ENCODE results near the gene ADGRB3.
"Not testable (repeated sequence)": the region's sequence is repeated elsewhere in the genome, so short reads cannot be mapped to it uniquely, and the experiment has no call there.

The ADGRB3 gene

DNA sequence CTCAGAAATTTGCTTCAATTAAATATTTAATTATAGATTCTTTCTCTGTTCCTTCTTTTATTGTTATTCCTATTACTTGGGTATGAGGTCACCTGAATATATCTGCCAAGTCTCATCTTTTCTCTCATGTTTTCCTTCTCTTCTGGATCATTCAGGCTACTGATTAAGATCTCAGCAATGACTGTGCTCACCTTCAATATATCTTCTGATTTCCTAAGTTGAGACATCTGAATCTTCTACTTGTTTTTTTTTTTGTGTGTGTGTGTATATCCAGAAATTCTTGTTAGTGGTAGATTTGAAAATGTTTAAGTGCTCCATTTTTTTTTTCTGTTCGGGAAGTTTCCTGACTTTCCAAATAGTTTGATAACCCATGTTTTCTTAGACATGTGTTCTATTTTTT, 108.0 kb downstream of the ADGRB3 start:
- DNase-seq, result no peak

DNA sequence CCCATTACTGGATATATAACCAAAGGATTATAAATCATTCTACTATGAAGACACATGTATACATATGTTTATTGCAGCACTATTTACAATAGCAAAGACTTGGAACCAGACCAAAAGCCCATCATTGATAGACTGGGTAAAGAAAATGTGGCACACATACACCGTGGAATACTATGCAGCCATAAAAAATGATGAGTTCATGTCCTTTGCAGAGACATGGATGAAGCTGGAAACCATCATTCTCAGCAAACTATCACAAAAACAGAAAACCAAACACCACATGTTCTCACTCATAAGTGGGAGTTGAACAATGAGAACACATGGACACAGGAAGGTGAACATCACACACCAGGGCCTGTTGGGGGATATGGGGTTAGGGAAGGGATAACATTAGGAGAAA, 109.3 kb downstream of the ADGRB3 start:
- DNase-seq, result not testable (repeated sequence)

DNA sequence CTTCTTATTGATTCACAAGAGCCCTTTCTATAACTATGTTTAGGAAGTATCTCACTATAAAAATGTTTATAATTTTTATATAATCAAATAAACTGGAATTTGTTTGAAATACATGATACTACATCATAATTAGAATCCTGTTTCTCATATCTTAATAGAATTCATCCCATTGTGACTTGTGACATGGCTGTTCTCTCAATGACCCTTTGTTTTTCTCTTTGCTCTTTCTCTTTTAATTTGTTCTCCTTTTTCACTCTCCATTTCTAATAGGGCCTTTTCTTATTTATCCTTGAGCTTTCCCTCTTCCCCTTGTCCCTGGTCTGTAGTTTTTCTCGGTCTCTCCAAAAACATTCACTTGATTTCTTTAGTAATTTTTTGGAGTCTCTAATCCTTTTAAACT, 111.3 kb downstream of the ADGRB3 start:
- no peak for DNase-seq

DNA sequence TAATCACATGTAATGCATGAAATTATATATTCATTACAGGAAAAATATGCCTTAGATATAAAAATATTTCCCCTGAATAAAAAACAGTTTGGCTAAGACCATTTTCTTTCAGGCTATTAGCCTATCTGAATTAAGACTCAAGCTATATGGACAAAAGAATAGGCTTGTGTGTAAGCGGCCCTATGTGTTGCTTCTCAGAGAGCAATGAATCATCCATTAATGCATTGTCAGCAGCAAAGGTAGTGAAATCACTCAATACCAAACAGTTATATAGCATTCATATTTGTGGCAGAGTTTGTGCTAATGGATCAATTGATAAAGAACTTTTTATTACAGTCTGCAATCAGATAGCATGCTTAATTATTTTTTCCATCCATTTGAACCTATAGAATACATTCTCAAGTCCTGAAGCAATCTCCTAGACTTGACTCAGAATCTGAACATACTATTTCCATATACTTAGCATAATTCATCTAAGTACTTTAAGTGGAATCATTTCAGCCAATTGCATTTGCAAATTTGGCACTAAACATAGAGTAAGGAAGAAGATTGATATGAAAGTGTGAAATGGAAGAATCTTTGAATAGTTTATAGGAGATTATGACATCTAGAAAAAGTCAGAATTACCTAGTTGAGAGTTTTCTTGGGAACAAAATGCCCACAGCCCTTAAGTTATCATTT, 112.2 kb downstream of the ADGRB3 start:
- DNase-seq, result no peak

DNA sequence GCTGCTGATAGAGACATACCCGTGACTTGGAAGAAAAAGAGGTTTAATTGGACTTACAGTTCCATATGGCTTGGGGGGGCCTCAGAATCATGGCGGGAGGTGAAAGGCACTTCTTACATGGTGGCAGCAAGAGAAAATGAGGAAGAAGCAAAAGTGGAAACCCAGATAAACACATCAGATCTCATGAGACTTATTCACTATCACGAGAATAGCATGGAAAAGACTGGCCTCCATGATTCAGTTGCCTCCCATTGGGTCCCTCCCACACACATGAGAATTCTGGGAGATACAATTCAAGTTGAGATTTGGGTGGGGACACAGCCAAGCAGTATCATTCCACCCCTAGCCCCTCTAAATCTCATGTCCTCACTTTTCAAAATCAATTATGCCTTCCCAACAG, 112.8 kb downstream of the ADGRB3 start:
- DNase-seq, result not testable (repeated sequence)

DNA sequence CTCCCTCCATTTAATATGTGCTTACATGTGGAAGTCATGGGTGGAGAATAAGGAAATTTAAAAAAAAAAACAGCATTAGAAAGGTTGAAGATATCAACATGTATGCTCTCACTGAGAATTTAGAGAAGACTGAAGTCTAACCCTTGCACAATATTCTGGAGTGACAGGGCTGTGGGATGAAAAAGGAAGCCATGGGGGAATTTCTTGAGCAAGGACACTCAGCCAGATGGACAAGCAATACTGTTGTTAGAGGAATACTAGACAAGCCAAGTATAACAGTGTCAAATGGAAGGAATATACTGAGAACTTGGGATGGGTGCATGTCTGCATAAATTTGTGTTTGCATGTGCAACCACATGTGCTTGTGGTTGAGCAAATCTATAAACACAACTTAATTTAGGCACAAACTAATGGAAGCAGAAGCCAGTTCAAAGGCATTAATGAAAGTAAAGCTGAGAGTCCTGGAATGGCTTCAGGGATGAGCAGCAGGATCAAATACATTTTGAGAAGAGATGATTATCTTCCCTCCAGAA, 119.7 kb downstream of the ADGRB3 start:
- DNase-seq, result no peak

DNA sequence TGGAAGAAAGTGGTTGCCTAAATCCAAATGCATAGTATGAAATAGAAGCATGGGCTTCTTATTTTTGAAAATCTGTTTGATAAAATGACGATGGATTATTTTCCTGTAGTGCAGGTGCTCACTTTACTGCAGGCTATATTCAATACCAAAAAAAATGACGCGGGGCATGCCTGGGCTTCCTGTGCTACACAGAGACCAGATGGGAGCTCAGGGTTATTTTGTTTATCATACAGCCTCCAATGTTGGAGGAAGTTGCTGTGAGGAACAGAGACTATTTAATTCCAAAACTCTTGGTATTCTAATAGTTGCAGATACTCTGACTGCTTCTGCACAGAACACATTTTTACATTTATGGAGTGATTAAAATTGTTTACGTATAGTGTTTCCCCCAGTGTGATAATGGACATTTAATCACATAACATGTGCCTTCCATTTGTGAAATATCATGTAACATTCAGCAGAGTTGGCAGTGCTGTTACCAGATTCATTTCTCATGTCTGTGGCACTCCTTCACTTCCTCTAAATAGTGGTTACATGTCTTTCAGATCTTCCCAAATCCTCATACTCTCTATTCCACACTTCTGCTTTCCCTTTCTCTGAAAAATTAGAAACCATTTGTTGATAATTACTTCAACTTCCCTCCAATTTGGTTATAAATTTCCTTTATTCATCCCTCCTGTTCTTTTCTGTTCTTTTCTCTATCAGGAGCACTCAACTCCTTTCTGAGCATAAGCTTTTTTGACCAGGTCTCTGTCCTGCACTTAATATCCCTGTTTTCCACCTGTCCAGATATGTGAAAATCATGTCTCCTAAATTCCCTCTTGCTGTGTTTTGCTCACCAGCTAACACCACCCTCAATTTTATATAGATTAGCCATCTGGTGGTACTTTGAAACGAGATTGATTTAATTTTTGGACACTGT, 121.6 kb downstream of the ADGRB3 start:
- no peak for DNase-seq

DNA sequence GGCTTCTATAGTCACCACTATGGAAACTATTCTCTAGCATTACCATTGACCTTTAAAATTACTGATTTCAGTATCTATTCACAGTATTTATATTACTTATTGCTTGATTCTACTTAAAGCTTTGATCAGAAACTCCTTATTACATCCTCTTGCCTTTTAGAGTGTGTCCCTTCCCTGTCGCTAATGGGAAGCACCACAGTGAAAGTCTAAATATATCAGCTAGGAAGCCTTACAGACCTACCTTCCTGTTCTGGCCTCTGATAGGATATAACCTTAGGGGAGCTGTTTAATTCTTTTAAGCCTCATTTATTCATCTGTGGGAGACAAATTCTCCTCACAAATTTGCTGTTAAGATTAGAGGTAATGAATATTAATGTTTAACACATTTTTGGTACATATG, 122.7 kb downstream of the ADGRB3 start:
- no peak for DNase-seq

DNA sequence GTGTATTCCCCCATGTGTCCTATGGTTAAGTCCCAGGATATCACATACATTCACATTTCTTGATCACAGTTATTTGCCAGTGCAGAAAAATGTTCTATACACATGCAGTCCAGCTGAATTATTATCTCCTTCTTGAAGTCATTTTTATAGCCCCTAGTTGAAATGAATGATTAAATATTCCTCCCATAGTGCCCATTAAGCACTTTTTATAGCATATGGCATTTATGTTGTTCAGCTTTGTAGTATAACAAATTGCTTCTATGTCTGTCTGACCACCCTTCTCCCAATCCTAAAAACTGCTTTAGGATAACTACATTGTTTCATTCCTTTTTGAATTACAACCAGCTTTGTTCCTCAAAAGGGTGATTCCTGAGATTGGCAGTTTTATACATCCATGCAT, 123.5 kb downstream of the ADGRB3 start:
- DNase-seq, result no peak

DNA sequence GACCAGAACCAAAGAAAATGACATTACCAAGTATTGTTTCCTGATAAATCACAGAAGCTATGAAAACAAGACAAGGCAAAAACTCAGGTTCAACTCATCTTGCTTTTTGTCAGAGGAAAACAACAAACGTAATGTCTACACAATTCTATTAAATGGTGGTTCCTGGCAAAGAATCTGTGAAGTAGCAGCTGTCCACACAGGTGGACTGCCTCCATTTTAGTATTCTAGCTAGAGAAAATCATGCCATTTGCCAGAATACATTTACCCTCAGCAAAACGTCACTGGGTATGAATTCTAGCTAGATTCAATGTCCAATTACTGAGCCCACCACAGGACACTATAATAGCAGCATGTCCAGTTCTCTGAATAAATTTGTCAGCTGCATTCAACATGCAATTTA, 125.4 kb downstream of the ADGRB3 start:
- DNase-seq, result no peak

DNA sequence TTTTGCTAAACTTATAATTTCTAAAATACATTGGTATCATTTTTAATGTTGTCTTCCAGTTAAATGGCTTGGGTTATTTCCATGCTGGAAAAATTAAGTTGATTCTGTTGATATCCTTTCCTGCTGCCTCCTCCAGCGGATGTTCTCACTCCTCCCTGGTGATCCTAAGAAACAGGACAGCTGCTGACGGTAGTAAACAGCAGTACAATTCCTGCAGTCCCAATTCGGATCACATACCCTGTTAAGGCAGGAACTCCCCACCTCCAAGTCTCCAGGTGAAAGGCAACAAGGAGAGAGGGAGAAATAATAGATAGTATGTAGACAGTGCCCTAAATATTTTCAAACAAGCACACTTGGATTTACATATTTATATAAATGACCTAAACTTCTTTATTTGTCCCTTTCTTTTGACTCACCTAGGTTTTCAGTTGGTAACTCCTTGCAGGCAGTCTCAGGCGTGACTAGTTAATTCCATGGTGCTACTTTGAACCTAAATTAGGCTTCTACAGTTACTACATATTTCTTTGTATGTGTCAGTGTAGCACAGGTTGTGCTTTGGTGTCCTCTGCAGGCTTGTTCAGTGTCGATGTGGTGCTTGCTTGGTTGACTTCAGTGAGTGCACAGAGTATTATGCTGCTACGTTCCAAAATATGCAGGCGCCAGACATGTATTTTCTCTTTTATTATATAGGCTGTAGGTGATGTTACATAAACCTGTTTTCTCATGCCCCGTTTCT, 126.0 kb downstream of the ADGRB3 start:
- DNase-seq, result no peak

DNA sequence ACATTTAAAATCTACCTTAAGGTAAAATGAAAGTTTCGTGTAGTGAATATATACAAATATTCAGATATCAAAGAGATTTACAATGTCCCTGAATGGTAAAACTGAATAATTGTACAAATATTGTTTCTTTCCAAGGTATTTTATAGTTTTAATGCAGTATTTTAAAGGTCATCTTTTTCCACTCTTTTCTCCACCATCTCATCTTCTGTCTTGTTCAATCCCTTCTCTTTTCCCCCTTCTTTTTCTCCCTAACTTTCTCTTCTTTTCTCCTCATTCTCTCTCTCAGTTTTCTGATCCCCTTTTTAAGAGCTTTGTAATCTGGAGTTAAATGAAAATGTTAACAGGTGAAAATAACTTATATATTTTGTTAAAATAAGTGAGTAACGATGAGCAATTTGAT, 126.9 kb downstream of the ADGRB3 start:
- no peak for DNase-seq

DNA sequence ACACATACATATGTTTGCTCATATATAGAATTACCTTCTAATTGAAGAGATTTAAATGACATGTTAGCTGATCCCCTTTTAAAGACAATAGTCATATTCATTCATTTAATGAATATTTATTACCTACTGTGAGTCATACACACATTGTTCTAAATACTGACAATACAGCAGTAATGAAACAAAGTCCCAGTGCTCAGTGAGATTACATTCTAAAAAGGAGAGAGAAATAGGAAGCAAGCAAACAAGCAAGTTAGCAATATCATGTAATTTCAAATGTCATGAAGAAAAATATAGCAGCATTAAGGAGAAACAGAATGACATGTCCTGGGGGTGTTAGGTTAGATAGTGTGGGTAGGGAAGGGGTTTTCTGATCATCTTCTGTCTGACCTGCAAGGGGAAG, 136.3 kb downstream of the ADGRB3 start:
- DNase-seq, result no peak

DNA sequence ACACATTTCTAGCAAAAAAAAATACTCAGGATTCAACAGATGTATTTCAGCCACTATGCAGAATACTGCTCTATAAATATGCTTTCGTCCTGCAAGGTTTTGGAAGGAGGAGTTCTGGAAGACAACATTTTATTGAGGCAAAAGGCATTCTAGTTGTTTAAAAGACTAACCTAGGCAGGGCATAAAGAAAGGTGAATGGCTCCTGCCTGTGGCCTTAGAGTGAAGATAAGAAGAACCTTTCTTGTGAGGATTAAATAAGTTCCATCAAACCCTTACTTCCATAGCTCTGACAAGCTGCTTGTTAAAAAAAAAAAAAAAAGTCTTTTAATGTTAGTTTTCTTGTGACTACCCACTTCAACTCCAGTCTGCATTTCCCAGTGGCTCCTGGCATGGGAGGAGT, 139.8 kb downstream of the ADGRB3 start:
- DNase-seq, result no peak

DNA sequence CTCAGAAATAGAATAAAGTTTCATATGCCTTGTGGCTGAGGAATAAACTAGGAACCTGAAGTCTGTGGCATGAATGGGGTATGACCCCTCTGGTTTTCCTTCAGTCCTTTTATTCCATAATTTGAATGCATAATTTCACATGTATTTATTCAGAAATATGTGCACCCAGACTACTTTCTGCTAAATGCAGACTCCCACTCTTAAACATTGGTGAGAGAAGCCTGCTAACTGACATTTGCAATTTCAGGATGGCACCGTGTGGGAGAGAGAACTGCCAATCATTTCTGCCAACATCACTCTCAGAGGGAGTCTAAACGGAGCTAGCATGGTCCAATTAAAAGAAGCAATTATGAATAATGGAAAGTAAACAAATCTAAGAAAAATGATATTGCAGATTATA, 141.3 kb downstream of the ADGRB3 start:
- DNase-seq, result no peak

DNA sequence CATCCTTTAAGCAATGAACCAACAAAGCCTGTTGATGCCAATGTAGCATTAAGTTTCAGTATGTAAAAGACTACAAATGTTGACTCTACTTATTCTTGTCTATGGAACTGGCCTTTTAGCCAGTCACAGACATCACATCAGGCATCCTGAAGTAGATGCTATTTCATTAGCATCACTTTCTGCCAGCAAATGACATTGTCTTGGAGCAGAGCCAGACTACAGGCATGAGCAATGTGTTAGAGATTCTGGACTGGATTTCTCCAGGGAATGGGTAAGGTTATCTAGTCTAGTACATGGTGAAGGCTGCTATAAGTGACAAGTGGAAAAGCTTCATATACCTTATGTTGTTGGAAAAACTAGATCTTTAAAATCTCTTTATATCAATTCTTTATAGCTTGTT, 142.9 kb downstream of the ADGRB3 start:
- DNase-seq, result no peak

DNA sequence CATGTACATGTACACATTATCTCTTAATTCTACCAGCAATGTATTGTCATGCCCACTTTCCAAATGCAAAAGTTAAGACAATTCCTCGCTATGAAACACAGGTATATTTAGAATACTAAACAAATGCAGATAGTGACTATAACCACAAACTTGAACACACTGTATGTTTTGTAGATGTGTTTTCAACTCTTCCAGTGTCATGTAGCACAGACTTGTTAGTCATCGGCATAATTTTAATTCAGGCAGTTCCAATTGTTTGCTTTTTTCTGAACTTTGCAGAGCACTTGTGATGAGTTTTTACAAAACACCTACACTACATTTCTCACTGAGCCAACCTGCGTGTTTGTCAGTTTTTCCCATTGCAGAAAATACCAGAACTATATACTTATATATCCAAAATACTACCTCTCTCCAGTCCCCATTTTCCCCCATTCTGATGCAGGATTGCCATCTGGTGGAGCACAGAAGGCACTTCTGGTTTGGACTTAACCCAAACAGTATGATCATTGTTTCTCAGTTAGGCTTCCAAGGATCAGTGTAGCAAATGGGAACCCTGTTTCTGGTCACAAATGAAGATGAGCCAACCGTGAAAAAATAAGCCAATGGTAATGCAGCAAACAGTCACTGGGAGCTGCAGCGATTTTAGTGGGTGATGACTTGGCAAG, 143.4 kb downstream of the ADGRB3 start:
- no peak for DNase-seq

DNA sequence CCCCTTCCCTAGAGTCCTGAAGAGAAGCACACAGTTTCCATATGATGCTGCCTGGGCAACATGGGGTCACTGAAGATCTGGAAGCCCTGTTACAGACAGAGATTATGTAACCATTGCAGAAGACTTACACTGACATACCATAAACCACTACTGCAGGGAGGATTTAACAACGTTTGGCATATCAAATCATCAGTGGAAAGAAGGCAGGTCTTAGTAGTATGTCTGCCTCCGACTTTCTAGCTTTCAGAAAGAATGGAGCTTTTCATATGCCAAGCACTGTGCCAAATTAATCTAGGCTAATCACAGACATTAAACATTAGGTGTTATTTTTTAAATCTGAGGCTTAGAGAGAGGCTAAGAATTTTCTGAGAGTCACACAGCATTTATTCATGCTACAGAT, 144.3 kb downstream of the ADGRB3 start:
- DNase-seq, result no peak

DNA sequence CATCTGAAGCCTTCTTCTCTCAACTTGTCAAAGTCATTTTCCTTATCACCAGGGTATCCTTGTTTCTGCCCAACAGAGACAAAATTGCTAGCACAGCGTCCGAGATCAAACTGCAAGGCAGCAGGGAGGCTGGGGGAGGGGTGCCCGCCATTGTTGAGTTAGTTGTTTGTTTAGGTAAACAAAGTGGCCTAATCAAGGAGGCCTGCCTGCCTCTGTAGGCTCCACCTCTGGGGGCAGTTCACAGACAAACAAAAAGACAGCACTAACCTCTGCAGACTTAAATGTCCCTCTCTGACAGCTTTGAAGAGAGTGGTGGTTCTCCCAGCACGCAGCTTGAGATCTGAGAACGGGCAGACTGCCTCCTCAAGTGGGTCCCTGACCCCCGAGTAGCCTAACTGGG, 155.0 kb downstream of the ADGRB3 start:
- not testable (repeated sequence) for DNase-seq

DNA sequence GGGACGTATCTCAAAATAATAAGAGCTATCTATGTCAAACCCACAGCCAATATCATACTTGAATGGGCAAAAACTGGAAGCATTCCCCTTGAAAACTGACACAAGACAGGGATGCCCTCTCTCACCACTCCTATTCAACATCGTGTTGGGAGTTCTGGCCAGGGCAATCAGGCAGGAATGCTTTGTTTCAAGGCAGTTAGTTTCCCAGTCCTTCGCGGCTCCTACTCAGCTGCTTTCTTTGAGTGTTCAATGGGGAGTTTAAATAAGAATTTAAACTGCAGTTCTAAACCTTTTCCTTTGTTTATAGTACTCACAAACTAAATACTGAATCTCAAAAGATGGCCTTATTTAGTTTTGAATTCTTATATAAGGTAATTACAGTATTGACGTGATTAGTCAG, 179.9 kb downstream of the ADGRB3 start:
- not testable (repeated sequence) for DNase-seq

DNA sequence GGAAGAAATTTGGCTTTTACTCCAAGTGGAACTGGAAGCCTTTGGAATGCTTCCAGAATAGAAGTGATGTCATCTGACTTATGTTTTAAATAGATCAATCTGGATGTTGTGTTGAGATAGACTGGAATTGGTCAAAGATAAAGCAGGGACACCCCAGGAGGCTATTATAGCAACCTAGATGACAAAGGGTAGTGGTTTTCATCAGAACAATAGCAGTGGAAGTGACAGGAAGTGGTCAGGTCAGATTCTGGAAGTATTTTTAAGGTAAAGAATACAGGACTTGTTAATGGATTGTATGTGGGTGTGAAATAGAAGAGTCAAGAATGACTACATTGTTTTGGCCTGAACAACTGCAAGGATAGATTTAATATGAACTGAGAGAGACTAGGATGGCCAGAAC, 191.4 kb downstream of the ADGRB3 start:
- no peak for DNase-seq

DNA sequence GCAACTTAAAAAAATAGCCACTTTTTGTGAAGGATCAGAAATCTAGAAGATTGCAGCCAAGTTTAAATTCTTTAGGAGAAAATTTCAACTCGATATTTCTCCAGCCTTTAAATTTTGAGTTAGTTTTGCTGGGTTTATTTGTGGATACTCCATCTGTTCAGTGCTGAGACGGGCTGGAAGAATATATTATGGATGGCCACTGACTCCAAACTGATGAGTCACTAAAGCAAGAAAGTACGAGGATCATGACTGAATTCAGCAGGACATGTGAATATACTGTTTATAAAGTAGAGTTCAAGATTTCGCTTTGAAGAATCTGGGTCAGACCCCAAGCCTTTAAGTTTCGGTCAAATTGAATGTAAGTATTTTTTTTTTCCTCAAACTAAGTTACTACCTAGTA, 199.5 kb downstream of the ADGRB3 start:
- no peak for DNase-seq

DNA sequence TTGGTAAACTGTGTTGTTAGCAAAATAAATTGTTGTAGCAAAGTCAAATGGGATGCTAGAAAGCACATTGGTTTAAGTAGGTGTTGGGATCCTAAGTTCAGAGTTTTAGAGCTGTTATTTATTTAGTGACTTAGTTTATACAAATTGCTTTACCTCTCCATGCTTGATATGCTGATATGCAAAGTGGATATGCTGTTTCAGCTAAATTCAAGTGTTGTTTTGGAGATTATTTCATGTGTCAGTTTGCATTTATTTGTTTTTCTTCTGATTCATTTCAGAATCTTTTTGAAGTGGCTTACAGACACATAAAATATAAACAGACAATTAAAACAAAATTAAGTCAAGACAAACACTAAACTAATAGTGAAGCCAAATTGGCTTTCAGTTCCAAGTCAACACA, 203.5 kb downstream of the ADGRB3 start:
- no peak for DNase-seq

Data from activated CD4-positive, CD25-positive, alpha-beta regulatory T cell treated with anti-CD3 and anti-CD28 coated beads, Interleukin-2, amount 50 U/mL, for 72 hours (primary cell).